Erythroblast (primary cell): ENCODE results near the gene ARMS2.

ENCODE experiments used
- GATA1 ChIP-seq: IDR thresholded peaks from 2 replicates; pipeline ENCODE4 v1.6.1; 2011; ENCODE audit warnings: low read depth, mild to moderate bottlenecking, control low read depth, low read length, moderate library complexity
- POLR2A ChIP-seq: IDR thresholded peaks from 2 replicates; pipeline ENCODE4 v1.6.1; 2011; ENCODE audit warnings: mild to moderate bottlenecking, low read length

- TF ChIP-seq POLR2A = no peak
- TF ChIP-seq GATA1 = no peak
Observed at GRCh38 chr10:122462533-122463465, 8.3 kb downstream of the ARMS2 start.
